ENCODE measurements around the gene PARVA. TPM values are rescaled to one million over a fixed set of nuclear protein-coding genes. Genes with fewer than 3 reads are reported as not detected.

Gene PARVA
- total RNA-seq (2021) (8.4 to 10.4 TPM (median 9.0 TPM) in 3 replicates), Bru-seq, nascent RNA (percentile 48 among the genes with signal in this experiment)
- long read RNA-seq, experiment 1, full-length matches to known transcripts, result 20 of 32 reads
- long read RNA-seq, experiment 1, partial matches to known transcripts, result 2 of 32 reads
- long read RNA-seq, experiment 1, other reads (novel, unspliced or antisense), result 10 of 32 reads
- long read RNA-seq, experiment 2, full-length matches to known transcripts, result 2 of 19 reads
- long read RNA-seq, experiment 2, partial matches to known transcripts, result 2 of 19 reads
- long read RNA-seq, experiment 2, other reads (novel, unspliced or antisense), result 15 of 19 reads
- long read RNA-seq, experiment 3, full-length matches to known transcripts, result 7 of 10 reads
- long read RNA-seq, experiment 3, partial matches to known transcripts, result 0 of 10 reads
- long read RNA-seq, experiment 3, other reads (novel, unspliced or antisense), result 3 of 10 reads

GRCh38 chr11:12377106-12377823 lies at the start of gene PARVA:
TSS of gene PARVA (plus strand) at chr11:12377571. CDS start at chr11:12377648, 77 bp downstream.
- peak within 1 kb of the TSS; percentile 94 for H3K4me3 Mint-ChIP-seq
- ChIA-PET POLR2A (interaction anchor here (0.8 to 2.1 kb wide), 11 partner anchors 10 to 632 kb away, joined by 3 to 11 read pairs (median 4); partner anchors contain the start of gene RASSF10), CTCF (interaction anchor here (0.5 to 3.1 kb wide), 10 partner anchors 11 to 586 kb away, joined by 3 to 36 read pairs (median 5); no protein-coding TSS in a partner anchor)
- DNase-seq (ENCODE audit: low spot score) (peak; percentile 79), ATAC-seq (peak; percentile 60)
- peak within 1 kb of the TSS; percentile 100 for H3K27ac Mint-ChIP-seq
- H3K9me3 Mint-ChIP-seq, result peaks cover 20% of the 10 kb centered on the region
- H3K4me1 Mint-ChIP-seq, result peaks cover 23% of the 10 kb centered on the region
- H3K27me3 Mint-ChIP-seq (ENCODE audit: low read depth), result peaks cover 29% of the 10 kb centered on the region
- peaks cover 10% of the 10 kb centered on the region for H3K36me3 Mint-ChIP-seq
- TF ChIP-seq ZBTB21 (CRISPR knock-in tag; IDR thresholded peaks at IDR 0.05; ENCODE audit: borderline replicate concordance), result 0 out of 2 replicates have a peak, but pooled peaks have one; percentile 58
- TF ChIP-seq SMAD3 (CRISPR knock-in tag; IDR thresholded peaks at IDR 0.05; ENCODE audit: borderline replicate concordance), result no peak
- TF ChIP-seq, protein P1, sequence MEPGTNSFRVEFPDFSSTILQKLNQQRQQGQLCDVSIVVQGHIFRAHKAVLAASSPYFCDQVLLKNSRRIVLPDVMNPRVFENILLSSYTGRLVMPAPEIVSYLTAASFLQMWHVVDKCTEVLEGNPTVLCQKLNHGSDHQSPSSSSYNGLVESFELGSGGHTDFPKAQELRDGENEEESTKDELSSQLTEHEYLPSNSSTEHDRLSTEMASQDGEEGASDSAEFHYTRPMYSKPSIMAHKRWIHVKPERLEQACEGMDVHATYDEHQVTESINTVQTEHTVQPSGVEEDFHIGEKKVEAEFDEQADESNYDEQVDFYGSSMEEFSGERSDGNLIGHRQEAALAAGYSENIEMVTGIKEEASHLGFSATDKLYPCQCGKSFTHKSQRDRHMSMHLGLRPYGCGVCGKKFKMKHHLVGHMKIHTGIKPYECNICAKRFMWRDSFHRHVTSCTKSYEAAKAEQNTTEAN (CRISPR knock-in tag; IDR thresholded peaks at IDR 0.05), result 0 out of 2 replicates have a peak, but pooled peaks have one; percentile 24
- TF ChIP-seq, protein P2, sequence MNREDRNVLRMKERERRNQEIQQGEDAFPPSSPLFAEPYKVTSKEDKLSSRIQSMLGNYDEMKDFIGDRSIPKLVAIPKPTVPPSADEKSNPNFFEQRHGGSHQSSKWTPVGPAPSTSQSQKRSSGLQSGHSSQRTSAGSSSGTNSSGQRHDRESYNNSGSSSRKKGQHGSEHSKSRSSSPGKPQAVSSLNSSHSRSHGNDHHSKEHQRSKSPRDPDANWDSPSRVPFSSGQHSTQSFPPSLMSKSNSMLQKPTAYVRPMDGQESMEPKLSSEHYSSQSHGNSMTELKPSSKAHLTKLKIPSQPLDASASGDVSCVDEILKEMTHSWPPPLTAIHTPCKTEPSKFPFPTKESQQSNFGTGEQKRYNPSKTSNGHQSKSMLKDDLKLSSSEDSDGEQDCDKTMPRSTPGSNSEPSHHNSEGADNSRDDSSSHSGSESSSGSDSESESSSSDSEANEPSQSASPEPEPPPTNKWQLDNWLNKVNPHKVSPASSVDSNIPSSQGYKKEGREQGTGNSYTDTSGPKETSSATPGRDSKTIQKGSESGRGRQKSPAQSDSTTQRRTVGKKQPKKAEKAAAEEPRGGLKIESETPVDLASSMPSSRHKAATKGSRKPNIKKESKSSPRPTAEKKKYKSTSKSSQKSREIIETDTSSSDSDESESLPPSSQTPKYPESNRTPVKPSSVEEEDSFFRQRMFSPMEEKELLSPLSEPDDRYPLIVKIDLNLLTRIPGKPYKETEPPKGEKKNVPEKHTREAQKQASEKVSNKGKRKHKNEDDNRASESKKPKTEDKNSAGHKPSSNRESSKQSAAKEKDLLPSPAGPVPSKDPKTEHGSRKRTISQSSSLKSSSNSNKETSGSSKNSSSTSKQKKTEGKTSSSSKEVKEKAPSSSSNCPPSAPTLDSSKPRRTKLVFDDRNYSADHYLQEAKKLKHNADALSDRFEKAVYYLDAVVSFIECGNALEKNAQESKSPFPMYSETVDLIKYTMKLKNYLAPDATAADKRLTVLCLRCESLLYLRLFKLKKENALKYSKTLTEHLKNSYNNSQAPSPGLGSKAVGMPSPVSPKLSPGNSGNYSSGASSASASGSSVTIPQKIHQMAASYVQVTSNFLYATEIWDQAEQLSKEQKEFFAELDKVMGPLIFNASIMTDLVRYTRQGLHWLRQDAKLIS (CRISPR knock-in tag; IDR thresholded peaks at IDR 0.05; ENCODE audit: borderline replicate concordance), result no peak
- TF ChIP-seq IRF2 (CRISPR knock-in tag; IDR thresholded peaks at IDR 0.05; ENCODE audit: borderline replicate concordance, low read depth), result no peak
- TF ChIP-seq ZNF219 (CRISPR knock-in tag; IDR thresholded peaks at IDR 0.05; ENCODE audit: borderline replicate concordance), result no peak
- peak; percentile 60 for TF ChIP-seq MAX (CRISPR knock-in tag; IDR thresholded peaks at IDR 0.05)
- TF ChIP-seq CREM (CRISPR knock-in tag; IDR thresholded peaks at IDR 0.05), result 0 out of 2 replicates have a peak, but pooled peaks have one; percentile 39
- no peak for TF ChIP-seq CREB1 (CRISPR knock-in tag; IDR thresholded peaks at IDR 0.05)
- TF ChIP-seq ZNF396 (CRISPR knock-in tag; IDR thresholded peaks at IDR 0.05; ENCODE audit: borderline replicate concordance), result no peak
- no peak for TF ChIP-seq FOXP4 (CRISPR knock-in tag; IDR thresholded peaks at IDR 0.05)
- no peak for TF ChIP-seq ETV6 (CRISPR knock-in tag; IDR thresholded peaks at IDR 0.05)
- peak; percentile 75; the same call in 1 of the 2 replicates for TF ChIP-seq KAT7 (CRISPR knock-in tag; IDR thresholded peaks at IDR 0.05; ENCODE audit: borderline replicate concordance)
- no peak for TF ChIP-seq PREB (CRISPR knock-in tag; IDR thresholded peaks at IDR 0.05; ENCODE audit: borderline replicate concordance)
- TF ChIP-seq SP1 (CRISPR knock-in tag; conservative IDR thresholded peaks at IDR 0.05), result no peak
- TF ChIP-seq ZNF671 (CRISPR knock-in tag; IDR thresholded peaks at IDR 0.05), result no peak
- TF ChIP-seq, protein P3, sequence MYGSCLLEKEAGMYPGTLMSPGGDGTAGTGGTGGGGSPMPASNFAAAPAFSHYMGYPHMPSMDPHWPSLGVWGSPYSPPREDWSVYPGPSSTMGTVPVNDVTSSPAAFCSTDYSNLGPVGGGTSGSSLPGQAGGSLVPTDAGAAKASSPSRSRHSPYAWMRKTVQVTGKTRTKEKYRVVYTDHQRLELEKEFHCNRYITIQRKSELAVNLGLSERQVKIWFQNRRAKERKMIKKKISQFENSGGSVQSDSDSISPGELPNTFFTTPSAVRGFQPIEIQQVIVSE (CRISPR knock-in tag; IDR thresholded peaks at IDR 0.05; ENCODE audit: borderline replicate concordance), result no peak
- TF ChIP-seq ZNF232 (CRISPR knock-in tag; IDR thresholded peaks at IDR 0.05), result no peak
- TF ChIP-seq, protein P4, sequence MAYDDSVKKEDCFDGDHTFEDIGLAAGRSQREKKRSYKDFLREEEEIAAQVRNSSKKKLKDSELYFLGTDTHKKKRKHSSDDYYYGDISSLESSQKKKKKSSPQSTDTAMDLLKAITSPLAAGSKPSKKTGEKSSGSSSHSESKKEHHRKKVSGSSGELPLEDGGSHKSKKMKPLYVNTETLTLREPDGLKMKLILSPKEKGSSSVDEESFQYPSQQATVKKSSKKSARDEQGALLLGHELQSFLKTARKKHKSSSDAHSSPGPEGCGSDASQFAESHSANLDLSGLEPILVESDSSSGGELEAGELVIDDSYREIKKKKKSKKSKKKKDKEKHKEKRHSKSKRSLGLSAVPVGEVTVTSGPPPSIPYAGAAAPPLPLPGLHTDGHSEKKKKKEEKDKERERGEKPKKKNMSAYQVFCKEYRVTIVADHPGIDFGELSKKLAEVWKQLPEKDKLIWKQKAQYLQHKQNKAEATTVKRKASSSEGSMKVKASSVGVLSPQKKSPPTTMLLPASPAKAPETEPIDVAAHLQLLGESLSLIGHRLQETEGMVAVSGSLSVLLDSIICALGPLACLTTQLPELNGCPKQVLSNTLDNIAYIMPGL (CRISPR knock-in tag; IDR thresholded peaks at IDR 0.05), result peak; percentile 78
- TF ChIP-seq GABPB1 (CRISPR knock-in tag; IDR thresholded peaks at IDR 0.05), result no peak
- TF ChIP-seq ESRRA (CRISPR knock-in tag; IDR thresholded peaks at IDR 0.05; ENCODE audit: borderline replicate concordance), result peak; percentile 43; the same call in 1 of the 2 replicates
- TF ChIP-seq MLX (CRISPR knock-in tag; IDR thresholded peaks at IDR 0.05), result no peak

Measured in WTC11 (cell line).